NCI-H146 treated with DMSO at 0.1 percent for 48 hours (cell line): Measurements from ENCODE around the gene PRPH.
"Not testable (repeated sequence)": the region's sequence is repeated elsewhere in the genome, so short reads cannot be mapped to it uniquely, and the experiment has no call there.

Experiments used
- DNase-seq: peaks from one replicate; lab custom pipeline; 2025; ENCODE audit not compliant: unreplicated experiment; lab: John Stamatoyannopoulos, UW

The PRPH gene

GRCh38 chr12:49332441-49332861 is 37.5 kb downstream of the PRPH start:
- DNase-seq = no peak

GRCh38 chr12:49332891-49333371 is 38.0 kb downstream of the PRPH start:
- DNase-seq = no peak

- not testable (repeated sequence) for DNase-seq
These were observed 38.8 kb downstream of the PRPH start for GRCh38 chr12:49333778-49334177.

- no peak for DNase-seq
These were observed 39.3 kb downstream of the PRPH start for GRCh38 chr12:49334226-49334625.

- DNase-seq = no peak
These were observed 39.7 kb downstream of the PRPH start for GRCh38 chr12:49334681-49335080.

GRCh38 chr12:49335118-49335954 is 40.4 kb downstream of the PRPH start:
- DNase-seq = no peak

- DNase-seq = no peak
These were observed 41.2 kb downstream of the PRPH start for GRCh38 chr12:49335955-49336644.

- peak; percentile 58 for DNase-seq
These were observed 42.0 kb downstream of the PRPH start, which contains the start of gene C1QL4 for GRCh38 chr12:49336645-49337584. TSS of gene C1QL4 (minus strand) at chr12:49337188. CDS start at chr12:49336477, 711 bp downstream.

GRCh38 chr12:49338830-49339463 is 44.0 kb downstream of the PRPH start:
- no peak for DNase-seq

- no peak for DNase-seq
These were observed 44.5 kb downstream of the PRPH start for GRCh38 chr12:49339464-49339861.

GRCh38 chr12:49340095-49340870 is 45.3 kb downstream of the PRPH start:
- no peak for DNase-seq

- DNase-seq = no peak
These were observed 46.2 kb downstream of the PRPH start for GRCh38 chr12:49340971-49341776.

- DNase-seq = no peak
These were observed 46.8 kb downstream of the PRPH start for GRCh38 chr12:49341777-49342065.

- peak; percentile 89 for DNase-seq
These were observed 47.3 kb downstream of the PRPH start for GRCh38 chr12:49342066-49342913.

- DNase-seq = no peak
These were observed 48.2 kb downstream of the PRPH start for GRCh38 chr12:49342914-49343731.

GRCh38 chr12:49344486-49345050 is 49.6 kb downstream of the PRPH start:
- DNase-seq = no peak
